HG02798 (cell line): Measurements from ENCODE around the gene BBS12.

Experiments
- ATAC-seq: cut with Tn5 transposase; IDR thresholded peaks from one replicate; pipeline ENCODE4 v1.9.1; 2021; ENCODE audit warnings: mild to moderate bottlenecking; ENCODE audit not compliant: unreplicated experiment, poor library complexity

Gene BBS12

GRCh38 chr4:122732329-122733026, at the start of gene BBS12:
TSS of gene BBS12 (plus strand) at chr4:122732704. CDS start at chr4:122741893, 9,189 bp downstream.
- peak; percentile 100 for ATAC-seq

GRCh38 chr4:122686691-122687090, 45.8 kb upstream of the BBS12 start:
- no peak for ATAC-seq

- peak; percentile 30 for ATAC-seq
These were observed 44.9 kb upstream of the BBS12 start for GRCh38 chr4:122687531-122688061.

GRCh38 chr4:122688529-122689140, 43.9 kb upstream of the BBS12 start:
- ATAC-seq, result no peak

GRCh38 chr4:122689972-122690371, 42.5 kb upstream of the BBS12 start:
- peak; percentile 93 for ATAC-seq

- ATAC-seq, result no peak
These were observed 40.5 kb upstream of the BBS12 start for GRCh38 chr4:122691988-122692387.

GRCh38 chr4:122692641-122693520, 39.6 kb upstream of the BBS12 start:
- ATAC-seq, result no peak

GRCh38 chr4:122695226-122695625, 37.3 kb upstream of the BBS12 start:
- no peak for ATAC-seq

GRCh38 chr4:122700178-122700725, 32.3 kb upstream of the BBS12 start:
- ATAC-seq, result no peak

GRCh38 chr4:122701061-122701460, 31.4 kb upstream of the BBS12 start:
- ATAC-seq, result no peak

- ATAC-seq, result no peak
These were observed 30.5 kb upstream of the BBS12 start for GRCh38 chr4:122701965-122702364.

- ATAC-seq, result no peak
These were observed 29.6 kb upstream of the BBS12 start for GRCh38 chr4:122702939-122703338.

- no peak for ATAC-seq
These were observed 28.6 kb upstream of the BBS12 start for GRCh38 chr4:122703868-122704267.

- ATAC-seq, result no peak
These were observed 27.5 kb upstream of the BBS12 start for GRCh38 chr4:122705009-122705408.

GRCh38 chr4:122705547-122706117, 26.9 kb upstream of the BBS12 start:
- no peak for ATAC-seq

- no peak for ATAC-seq
These were observed 26.0 kb upstream of the BBS12 start for GRCh38 chr4:122706511-122706910.

GRCh38 chr4:122707497-122707896, 25.0 kb upstream of the BBS12 start:
- ATAC-seq, result no peak

GRCh38 chr4:122709236-122709635, 23.3 kb upstream of the BBS12 start:
- no peak for ATAC-seq

GRCh38 chr4:122710434-122711308, 21.8 kb upstream of the BBS12 start:
- peak; percentile 71 for ATAC-seq
